Neural progenitor cell (in vitro differentiated cells): ENCODE measurements around the gene H6PD. TPM values are rescaled to one million over a fixed set of nuclear protein-coding genes. Genes with fewer than 3 reads are reported as not detected.

ENCODE experiments used
- DNase-seq: peaks from one replicate; pipeline ENCODE4 v3.0.0-alpha.2; 2016; ENCODE audit warnings: low spot score
- H2AFZ ChIP-seq: fragments of 200-600 bp; sonication (generic); replicated peaks from 2 replicates; pipeline ENCODE4 v1.6.1; 2016; ENCODE audit warnings: antibody characterized with exemption
- H3F3A ChIP-seq: fragments of 200-600 bp; sonication (generic); 2 replicates; pipeline ENCODE4 v1.6.1; 2016; ENCODE audit warnings: antibody characterized with exemption, low read depth
- H3K27ac ChIP-seq: fragments of 200-600 bp; sonication (generic); 2 replicates; pipeline ENCODE4 v1.5.1; 2016; ENCODE audit warnings: mild to moderate bottlenecking
- H3K27me3 ChIP-seq: fragments of 200-600 bp; sonication (generic); 2 replicates; pipeline ENCODE4 v1.6.1; 2016; ENCODE audit warnings: mild to moderate bottlenecking, moderate library complexity
- H3K36me3 ChIP-seq: fragments of 200-600 bp; sonication (generic); 2 replicates; pipeline ENCODE4 v1.5.1; 2016
- H3K4me1 ChIP-seq: fragments of 200-600 bp; sonication (generic); 2 replicates; pipeline ENCODE4 v1.6.1; 2016; ENCODE audit warnings: mixed run types
- H3K4me2 ChIP-seq: fragments of 200-600 bp; sonication (generic); 2 replicates; pipeline ENCODE4 v1.6.1; 2016
- H3K4me3 ChIP-seq: fragments of 200-600 bp; sonication (generic); 2 replicates; pipeline ENCODE4 v1.5.1; 2016
- H3K79me2 ChIP-seq: fragments of 200-600 bp; sonication (generic); 2 replicates; pipeline ENCODE4 v1.6.1; 2016; ENCODE audit warnings: low read depth
- H3K9ac ChIP-seq: fragments of 200-600 bp; sonication (generic); 2 replicates; pipeline ENCODE4 v1.6.1; 2016
- H3K9me3 ChIP-seq: fragments of 200-600 bp; sonication (generic); 2 replicates; pipeline ENCODE4 v1.5.1; 2016; ENCODE audit warnings: low read depth
- H4K20me1 ChIP-seq: fragments of 200-600 bp; sonication (generic); 2 replicates; pipeline ENCODE4 v1.6.1; 2016; ENCODE audit warnings: low read depth
- H3K27ac Mint-ChIP-seq: 3 replicates; pipeline ENCODE4 v1.8.0; 2021; ENCODE audit warnings: mixed read lengths
- H3K27me3 Mint-ChIP-seq: 2 replicates; pipeline ENCODE4 v1.8.0; 2022; ENCODE audit warnings: low read depth, mild to moderate bottlenecking, inconsistent platforms, moderate library complexity, mixed read lengths; ENCODE audit not compliant: insufficient read depth
- H3K36me3 Mint-ChIP-seq: 3 replicates; pipeline ENCODE4 v1.8.0; 2021; ENCODE audit warnings: mixed read lengths
- H3K4me1 Mint-ChIP-seq: 3 replicates; pipeline ENCODE4 v1.8.0; 2021; ENCODE audit warnings: mixed read lengths
- H3K4me3 Mint-ChIP-seq: 3 replicates; pipeline ENCODE4 v1.8.0; 2021; ENCODE audit warnings: mild to moderate bottlenecking, moderate library complexity, mixed read lengths
- H3K9me3 Mint-ChIP-seq: 3 replicates; pipeline ENCODE4 v1.8.0; 2020; ENCODE audit warnings: mixed read lengths
- EZH2 ChIP-seq: fragments of 200-600 bp; sonication (generic); IDR thresholded peaks from 2 replicates; pipeline ENCODE4 v1.6.1; 2017; ENCODE audit warnings: antibody characterized with exemption, mild to moderate bottlenecking, moderate library complexity
- EZH2phosphoT487 ChIP-seq: fragments of 200-600 bp; sonication (generic); IDR thresholded peaks from 2 replicates; pipeline ENCODE4 v1.6.1; 2017; ENCODE audit warnings: antibody characterized with exemption
- total RNA-seq: library from RNA; depleted of rRNA; stranded (reverse); fragments of >200 nt; gene quantifications from 2 replicates; pipeline ENCODE4 v1.2.3, GENCODE V29; 2015; ENCODE audit warnings: low replicate concordance
- TF ChIP-seq, protein P1 (sequence below): fragments of 200-600 bp; sonication (generic); IDR thresholded peaks from 2 replicates; pipeline ENCODE4 v1.5.1; 2017; ENCODE audit warnings: antibody characterized with exemption, mild to moderate bottlenecking

H6PD gene
- total RNA-seq, 1 donor from 2014 or later = 6.0 TPM

DNA sequence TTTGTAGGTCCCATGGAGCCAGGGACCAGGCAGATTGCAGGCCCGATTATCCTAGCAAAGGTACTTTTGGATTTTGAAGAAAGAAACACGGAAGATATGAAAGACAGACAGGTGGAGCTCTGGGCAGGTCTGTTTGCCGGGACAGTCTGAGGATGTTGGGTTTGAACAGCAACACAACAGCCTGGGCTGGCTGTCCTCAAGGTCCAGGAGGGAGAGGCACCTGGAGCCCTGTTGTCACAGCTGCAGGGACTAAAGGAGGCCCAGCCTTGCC is 14.6 kb downstream of the H6PD start:
- Histone ChIP-seq H3K27me3 (peaks cover under 1% of the 10 kb centered on the region), H3K27ac (no peak overlapping the region), H3K4me1 (peaks cover 48% of the 10 kb centered on the region), H3K79me2 (no peaks in the 10 kb centered on the region), H3K4me2 (peak overlapping the region; percentile 22), H3K9ac (no peak overlapping the region), H3K36me3 (no peaks in the 10 kb centered on the region), H2AFZ (no peak overlapping the region), H3K4me3 (no peak overlapping the region), H3K9me3 (no peaks in the 10 kb centered on the region), H4K20me1 (peaks cover 49% of the 10 kb centered on the region), H3F3A (peaks cover 39% of the 10 kb centered on the region)
- Mint-ChIP-seq H3K27ac (no peak overlapping the region), H3K36me3 (peaks cover 19% of the 10 kb centered on the region), H3K27me3 (peaks cover 15% of the 10 kb centered on the region), H3K9me3 (no peaks in the 10 kb centered on the region), H3K4me3 (peak overlapping the region; percentile 27), H3K4me1 (peaks cover 52% of the 10 kb centered on the region)
- DNase-seq = no peak
- TF ChIP-seq EZH2 = no peak
- no peak for TF ChIP-seq EZH2phosphoT487
- TF ChIP-seq, protein P1, sequence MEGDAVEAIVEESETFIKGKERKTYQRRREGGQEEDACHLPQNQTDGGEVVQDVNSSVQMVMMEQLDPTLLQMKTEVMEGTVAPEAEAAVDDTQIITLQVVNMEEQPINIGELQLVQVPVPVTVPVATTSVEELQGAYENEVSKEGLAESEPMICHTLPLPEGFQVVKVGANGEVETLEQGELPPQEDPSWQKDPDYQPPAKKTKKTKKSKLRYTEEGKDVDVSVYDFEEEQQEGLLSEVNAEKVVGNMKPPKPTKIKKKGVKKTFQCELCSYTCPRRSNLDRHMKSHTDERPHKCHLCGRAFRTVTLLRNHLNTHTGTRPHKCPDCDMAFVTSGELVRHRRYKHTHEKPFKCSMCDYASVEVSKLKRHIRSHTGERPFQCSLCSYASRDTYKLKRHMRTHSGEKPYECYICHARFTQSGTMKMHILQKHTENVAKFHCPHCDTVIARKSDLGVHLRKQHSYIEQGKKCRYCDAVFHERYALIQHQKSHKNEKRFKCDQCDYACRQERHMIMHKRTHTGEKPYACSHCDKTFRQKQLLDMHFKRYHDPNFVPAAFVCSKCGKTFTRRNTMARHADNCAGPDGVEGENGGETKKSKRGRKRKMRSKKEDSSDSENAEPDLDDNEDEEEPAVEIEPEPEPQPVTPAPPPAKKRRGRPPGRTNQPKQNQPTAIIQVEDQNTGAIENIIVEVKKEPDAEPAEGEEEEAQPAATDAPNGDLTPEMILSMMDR = no peak

DNA sequence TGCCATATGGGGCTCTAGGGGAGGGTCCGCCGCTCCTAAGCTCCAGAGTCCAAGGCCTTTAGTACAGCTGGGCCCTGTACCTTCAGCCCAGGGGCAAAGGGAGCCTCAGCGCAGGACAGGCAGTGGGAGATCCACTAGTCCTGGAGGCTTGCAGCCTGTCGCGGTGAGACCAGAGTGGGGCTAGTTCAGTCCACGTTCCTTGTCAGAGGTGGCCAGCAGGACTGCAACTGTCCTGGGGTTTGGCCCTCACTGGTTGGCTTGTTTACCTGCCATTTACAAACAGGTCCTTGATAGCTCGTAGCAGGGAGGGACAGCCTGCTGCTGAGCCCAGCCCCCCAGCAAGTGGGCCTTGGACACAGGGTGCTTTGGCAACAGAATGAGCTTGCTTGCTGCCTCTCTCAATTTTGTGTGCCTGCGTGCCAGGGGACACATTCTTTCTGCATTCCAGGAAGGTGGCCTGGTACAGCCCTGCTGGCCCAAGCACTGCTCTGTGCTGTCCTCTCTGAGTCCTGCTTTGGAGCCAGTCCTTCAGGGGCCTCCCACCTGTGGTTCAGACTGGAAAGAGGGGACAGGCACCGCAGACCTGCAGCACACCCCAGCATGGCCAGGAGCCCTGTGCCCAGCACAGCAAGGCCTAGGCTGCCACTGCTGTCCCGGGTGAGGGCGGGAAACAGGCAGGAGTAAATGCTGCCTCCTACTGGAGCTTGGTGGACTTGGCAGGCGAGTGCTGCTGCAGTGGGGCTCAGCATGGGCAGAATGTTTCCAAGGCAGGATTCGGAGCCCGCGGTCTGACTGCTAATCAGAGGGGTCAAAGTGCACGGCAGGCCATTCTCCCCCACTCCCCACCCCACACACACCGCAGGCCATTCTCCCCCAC is 15.2 kb downstream of the H6PD start:
- Histone ChIP-seq H3K9me3 (no peaks in the 10 kb centered on the region), H2AFZ (no peak overlapping the region), H3K4me3 (no peak overlapping the region), H3K36me3 (no peaks in the 10 kb centered on the region), H3K9ac (no peak overlapping the region), H3K27me3 (peaks cover 7% of the 10 kb centered on the region), H3K4me1 (peaks cover 54% of the 10 kb centered on the region), H3K4me2 (peak overlapping the region; percentile 22), H3K27ac (no peak overlapping the region), H3F3A (peaks cover 43% of the 10 kb centered on the region), H3K79me2 (no peaks in the 10 kb centered on the region), H4K20me1 (peaks cover 55% of the 10 kb centered on the region)
- peaks cover 19% of the 10 kb centered on the region for H3K36me3 Mint-ChIP-seq
- peaks cover 20% of the 10 kb centered on the region for H3K27me3 Mint-ChIP-seq
- peak; percentile 80 for DNase-seq
- TF ChIP-seq EZH2 = no peak
- TF ChIP-seq, protein P1 = peak; percentile 76
- no peak overlapping the region for H3K27ac Mint-ChIP-seq
- peaks cover 58% of the 10 kb centered on the region for H3K4me1 Mint-ChIP-seq
- H3K9me3 Mint-ChIP-seq = no peaks in the 10 kb centered on the region
- peak overlapping the region; percentile 46 for H3K4me3 Mint-ChIP-seq

DNA sequence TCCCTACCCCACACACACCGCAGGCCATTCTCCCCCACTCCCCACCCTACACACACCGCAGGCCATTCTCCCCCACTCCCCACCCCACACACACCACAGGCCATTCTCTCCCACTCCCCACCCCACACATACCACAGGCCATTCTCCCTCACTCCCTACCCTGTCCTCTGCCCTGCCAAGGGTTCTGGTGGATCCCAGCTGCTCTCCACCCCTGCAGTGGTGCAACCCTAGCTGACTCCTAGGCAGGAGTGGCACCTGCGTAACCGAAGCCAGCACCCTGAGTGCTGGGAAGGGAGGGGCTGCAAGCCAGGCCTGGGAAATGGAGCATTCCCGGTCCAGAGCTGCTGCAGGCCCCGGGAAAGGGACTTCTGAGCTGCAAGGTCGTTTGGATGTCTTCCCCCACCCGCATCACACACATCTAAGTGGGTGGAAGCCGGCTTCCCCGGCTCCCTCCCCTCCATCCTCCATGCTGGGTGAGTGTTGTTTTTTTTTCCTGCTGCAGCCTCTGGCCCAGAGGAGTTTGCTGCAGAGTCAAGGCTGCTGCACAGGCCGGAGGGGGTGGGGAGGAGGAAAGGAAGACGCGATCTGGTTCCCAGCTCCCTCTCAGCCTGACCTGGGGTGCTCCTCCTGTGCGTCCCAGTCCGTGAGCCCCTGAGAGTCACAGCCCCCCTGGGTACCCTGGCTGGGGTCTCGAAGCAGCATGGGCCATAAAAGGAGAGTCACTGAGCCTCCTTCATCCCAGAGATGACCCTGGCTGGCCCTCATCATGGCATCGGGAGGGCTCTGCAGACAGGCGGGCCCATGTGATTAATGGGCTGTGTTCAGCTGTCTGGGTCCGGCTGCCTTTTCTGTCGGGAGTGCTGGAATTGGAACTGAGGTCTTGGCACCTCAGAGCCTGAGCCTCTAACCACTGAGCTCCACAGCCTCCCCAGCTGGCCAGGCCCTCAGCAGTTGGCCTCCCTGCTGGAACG is 16.1 kb downstream of the H6PD start:
- H3K4me2 ChIP-seq = peak overlapping the region; percentile 3
- H3K9ac ChIP-seq = no peak overlapping the region
- DNase-seq = no peak
- no peak for TF ChIP-seq EZH2
- TF ChIP-seq EZH2phosphoT487 = no peak
- TF ChIP-seq, protein P1 = no peak
- peaks cover 57% of the 10 kb centered on the region for H4K20me1 ChIP-seq
- H3K27me3 ChIP-seq = peaks cover 13% of the 10 kb centered on the region
- H2AFZ ChIP-seq = no peak overlapping the region
- peaks cover 61% of the 10 kb centered on the region for H3K4me1 Mint-ChIP-seq
- peak overlapping the region; percentile 42 for H3K27ac Mint-ChIP-seq
- peaks cover 63% of the 10 kb centered on the region for H3K4me1 ChIP-seq
- H3K36me3 ChIP-seq = no peaks in the 10 kb centered on the region
- H3K9me3 ChIP-seq = no peaks in the 10 kb centered on the region
- peaks cover 43% of the 10 kb centered on the region for H3F3A ChIP-seq
- H3K27ac ChIP-seq = no peak overlapping the region
- peak overlapping the region; percentile 46 for H3K4me3 Mint-ChIP-seq
- H3K27me3 Mint-ChIP-seq = peaks cover 22% of the 10 kb centered on the region
- H3K79me2 ChIP-seq = no peaks in the 10 kb centered on the region
- no peaks in the 10 kb centered on the region for H3K9me3 Mint-ChIP-seq
- H3K4me3 ChIP-seq = no peak overlapping the region
- peaks cover 19% of the 10 kb centered on the region for H3K36me3 Mint-ChIP-seq
